HG03196 (cell line): ENCODE measurements around the gene MICOS13.
A peak's percentile ranks its signal among the peaks of the same experiment; 100 is the strongest.
"Not testable (repeated sequence)": the region's sequence is repeated elsewhere in the genome, so short reads cannot be mapped to it uniquely, and the experiment has no call there.

Source experiments
- ATAC-seq: cut with Tn5 transposase; IDR thresholded peaks from one replicate; pipeline ENCODE4 v1.9.1; 2021; ENCODE audit not compliant: unreplicated experiment

Gene MICOS13

GRCh38 chr19:5700455-5701092, 20.3 kb upstream of the MICOS13 start:
- no peak for ATAC-seq

DNA sequence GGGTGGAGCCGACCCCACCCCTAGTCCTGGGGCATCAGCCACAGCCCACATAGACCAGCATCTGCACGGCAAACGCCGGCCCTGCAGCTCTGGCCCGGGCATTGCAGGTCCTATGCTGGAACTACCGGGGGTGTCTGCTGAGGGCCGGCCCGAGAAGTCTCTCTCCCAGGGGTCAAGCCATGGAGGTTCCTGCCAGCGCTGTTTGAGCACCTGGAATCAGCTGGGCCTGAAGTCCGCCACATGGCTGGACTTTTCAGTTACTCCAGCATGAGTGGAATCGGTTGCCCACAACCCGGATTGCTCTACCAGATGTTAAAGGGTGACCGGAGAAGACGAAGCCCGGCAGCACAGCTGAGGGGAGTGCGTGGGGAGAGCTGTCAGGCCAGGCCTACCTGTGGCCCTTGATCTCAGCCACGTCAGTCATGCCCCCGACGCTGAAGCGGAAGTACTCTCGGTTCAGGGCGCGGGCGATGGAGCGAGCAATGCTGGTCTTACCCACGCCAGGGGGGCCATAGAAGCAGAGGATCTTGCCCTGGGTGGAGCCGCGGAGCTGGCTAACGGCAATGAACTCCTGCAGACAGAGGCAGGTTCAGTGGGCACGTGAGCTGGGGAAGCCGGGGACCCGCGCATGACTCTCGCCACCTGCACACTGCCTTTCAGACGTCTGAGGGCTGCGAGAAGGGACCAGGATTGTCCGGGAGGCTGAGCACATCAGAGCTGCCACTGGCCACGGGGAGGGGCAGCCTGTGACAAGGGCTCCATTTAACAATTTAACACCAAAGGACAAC, 18.5 kb upstream of the MICOS13 start:
- no peak for ATAC-seq

- no peak for ATAC-seq
These were observed 17.7 kb upstream of the MICOS13 start for GRCh38 chr19:5697890-5698634.

DNA sequence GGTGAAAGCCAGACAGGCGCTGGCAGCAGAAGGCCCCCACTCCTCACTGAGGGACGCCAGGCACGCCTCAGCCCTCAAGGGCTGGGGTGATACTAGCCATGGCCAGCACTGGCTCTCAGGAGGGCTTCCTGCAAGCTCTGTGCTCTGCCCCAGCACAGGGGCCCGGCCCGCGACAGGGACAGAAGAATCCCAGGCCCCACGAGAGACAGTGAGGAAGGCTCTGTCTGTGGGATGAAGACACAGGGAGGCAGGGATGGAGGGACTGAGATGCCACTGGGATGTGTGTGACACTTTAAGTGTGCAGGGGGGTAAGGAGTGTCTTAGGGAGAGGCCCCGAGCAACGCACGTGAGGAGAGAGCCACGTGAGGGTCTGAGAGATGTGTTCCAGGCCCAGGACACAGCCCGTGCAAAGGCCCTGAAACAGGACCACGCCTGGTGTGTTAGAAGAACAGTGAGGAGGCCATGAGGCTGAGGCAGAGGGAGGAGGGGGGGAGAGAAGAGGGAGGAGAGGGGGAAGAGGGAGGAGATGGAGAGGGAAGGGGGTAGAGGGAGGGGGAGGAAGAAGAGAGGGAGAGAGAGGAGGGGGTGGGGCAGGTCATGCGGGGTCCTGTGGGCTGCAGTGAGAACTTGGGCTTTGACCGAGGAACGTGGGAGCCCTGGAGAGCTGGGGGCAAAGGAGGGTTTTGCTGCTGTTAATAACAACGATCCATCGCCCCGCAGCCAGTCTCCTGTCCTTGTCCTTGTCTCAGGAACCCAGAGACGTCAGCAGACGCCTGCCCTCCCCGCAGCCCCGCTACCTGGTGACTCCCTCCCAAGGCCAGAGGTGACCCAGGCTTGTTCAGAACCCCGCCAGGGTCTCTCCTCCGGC, 16.9 kb upstream of the MICOS13 start:
- no peak for ATAC-seq

DNA sequence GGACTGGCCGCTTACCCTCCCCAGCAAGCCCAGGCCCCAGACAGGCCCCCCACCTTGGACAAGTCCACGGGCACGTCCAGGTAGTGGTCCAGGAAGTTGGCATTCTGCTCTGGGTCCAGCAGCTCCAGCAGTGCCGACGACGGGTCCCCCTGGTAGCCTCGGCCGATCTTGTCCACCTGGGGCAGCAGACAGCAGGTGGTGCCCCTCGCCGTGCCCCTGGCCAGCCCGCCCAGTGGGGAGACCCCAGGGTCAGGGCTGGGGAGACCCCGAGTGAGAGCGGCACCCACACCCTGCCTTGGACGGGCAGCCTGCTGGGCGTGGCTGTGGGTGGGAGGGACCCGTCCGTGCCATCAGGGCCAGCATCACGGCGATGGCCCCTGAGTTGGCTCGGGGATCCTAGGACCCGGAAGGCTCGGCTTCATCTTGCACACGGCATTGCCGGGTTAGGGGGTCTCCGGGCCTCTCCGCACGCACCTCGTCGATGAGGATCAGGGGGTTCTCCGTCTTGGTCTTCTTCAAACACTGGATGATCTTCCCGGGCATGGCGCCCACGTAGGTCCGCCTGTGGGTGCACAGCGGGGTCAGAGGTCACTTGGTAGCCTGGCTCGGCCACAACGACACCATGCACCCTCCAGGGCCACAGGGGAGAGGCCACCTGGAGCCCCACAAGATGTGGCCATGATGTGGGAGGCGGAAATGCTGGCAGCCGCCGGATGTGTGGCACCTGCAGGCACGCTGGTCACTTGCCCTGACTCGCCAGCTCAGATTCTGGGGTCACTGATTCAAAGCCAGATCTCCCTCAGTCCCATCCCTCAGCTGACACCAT, 16.1 kb upstream of the MICOS13 start:
- ATAC-seq: no peak

DNA sequence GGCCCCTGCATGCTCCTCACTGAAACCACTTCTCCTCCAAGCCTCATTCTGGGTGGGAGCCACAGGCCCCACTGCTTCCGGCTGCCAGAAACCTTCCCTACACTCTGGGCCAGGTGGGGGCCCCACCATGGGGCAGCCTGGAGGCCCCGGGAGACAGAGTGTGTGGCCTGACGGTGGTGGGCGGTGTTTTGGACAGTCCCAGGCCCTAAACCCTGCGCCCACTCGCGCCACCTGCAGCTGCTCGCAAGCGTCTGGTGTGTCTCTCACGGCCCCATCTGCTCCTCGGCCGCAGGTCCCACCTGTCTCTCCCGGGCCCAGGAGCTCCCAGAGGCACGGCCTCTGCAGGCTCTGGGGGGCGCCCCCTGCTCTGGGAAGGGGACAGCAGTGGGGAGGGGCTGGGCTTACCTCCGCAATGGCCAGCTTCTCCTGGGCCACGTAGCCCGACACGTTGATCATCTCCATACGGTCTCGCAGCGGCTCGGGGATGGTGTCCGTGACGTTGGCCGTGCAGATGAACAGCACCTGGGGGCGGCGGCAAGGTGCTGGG, 15.4 kb upstream of the MICOS13 start:
- no peak for ATAC-seq

DNA sequence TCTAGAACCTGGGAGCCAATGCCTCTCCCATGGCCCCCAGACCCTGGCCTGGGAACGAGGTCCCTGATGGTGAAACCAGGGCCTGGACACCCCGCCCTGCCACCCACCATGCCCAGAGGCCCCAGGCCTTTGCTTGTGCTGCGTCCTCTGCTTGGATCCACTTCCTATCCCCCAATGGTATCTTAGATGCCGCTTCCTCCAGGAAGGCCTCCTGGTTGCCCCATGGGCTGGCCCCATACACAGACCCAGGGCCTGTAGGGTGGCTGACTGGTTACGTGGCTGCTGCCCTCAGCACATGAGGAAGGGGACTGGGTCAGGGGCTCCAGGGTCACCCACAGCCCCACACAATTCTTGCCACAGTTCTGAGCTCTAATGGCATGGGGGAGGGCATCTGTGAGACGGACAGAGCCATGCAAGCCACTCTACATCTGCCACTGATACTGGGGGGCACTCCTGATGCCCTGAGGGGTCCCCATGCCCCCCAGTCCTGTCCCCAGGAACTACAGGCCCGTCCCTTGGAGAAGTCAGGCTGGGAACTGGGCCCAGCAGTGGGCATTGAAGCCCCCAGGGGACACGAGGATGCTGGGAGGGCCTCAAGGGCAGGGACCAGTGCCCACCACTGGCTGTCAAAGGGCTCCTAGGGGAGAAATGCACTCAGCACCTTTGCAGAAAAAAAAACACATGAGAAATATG, 14.8 kb upstream of the MICOS13 start:
- ATAC-seq: no peak

DNA sequence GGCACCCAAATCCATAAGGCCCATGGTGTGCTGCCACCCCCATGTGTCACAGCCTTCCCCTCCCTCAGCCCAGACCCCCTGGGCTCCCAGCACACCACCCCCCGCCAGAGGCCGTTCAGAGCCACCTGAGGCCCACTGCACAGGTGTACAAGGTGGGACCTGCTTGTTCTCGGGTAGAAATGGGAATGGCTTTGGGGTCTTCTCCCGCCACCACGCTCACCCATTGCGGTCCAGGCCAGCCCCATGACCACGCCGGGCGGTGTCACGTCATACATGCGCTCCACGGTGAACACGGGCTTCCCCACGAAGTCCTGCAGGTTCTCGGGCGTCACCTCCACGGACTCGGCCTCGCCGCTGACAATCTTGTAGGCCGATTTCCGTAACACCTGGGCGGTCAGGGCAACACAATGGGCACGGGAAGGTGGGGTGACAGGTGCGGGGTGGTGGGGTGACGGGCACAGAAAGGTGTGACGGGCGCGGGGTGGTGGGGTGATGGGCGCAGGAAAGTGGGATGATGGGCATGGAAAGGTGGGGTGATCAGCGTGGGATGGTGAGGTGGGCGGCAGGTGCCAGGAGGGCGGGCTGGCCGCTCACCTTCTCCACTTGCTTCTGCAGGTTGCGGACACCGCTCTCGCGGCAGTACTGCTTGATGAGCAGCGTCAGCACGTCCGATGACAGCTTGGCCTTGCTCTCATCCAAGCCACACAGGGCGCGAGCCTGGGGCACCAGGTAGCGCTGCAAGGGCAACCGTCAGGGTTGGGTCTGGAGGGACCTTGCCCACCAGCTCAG, 14.0 kb upstream of the MICOS13 start:
- ATAC-seq: no peak

DNA sequence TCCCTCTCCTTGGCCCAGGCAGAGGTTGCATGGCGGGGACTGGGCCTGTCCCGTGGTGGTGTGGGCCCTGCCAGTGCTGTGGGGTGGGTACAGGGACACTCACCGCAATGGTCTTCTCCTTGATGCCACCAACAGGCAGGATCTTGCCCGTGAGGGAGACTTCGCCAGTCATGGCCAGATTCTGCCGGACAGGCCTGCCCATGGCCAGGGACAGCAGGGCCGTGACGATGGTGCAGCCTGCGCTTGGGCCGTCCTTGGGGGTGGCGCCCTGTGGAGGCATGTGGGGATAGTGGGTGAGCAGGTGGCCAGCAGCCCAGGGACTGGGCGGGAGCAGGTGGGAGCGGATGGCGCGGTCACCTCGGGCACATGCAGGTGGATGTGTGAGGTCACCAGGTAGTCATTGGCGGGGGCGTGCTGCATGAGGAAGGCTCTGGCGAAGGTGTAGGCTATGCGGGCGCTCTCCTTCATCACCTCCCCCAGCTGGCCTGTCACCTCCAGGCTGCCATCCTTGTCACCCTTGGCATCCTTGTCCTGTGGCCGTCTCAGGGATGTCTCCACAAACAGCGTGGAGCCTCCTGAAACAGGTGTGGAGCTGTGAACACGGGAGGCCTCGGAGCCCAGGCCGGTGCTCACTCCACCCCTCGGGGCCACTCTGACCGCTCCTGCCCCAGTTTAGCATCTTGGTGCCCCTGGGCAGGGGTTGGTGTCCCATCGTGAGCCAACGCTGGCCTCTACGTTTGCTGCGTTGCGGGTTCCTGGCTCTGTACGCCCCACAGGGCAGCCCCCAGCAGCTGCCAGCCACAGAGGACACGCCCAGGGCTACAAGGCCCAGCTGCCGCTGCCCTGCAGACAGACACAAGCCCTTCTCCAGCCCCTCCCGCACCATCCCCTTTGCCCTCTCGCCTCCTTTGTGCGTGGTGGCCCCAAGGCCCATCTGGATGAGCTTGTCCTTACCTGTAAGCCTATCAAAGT, 13.2 kb upstream of the MICOS13 start:
- ATAC-seq: no peak

DNA sequence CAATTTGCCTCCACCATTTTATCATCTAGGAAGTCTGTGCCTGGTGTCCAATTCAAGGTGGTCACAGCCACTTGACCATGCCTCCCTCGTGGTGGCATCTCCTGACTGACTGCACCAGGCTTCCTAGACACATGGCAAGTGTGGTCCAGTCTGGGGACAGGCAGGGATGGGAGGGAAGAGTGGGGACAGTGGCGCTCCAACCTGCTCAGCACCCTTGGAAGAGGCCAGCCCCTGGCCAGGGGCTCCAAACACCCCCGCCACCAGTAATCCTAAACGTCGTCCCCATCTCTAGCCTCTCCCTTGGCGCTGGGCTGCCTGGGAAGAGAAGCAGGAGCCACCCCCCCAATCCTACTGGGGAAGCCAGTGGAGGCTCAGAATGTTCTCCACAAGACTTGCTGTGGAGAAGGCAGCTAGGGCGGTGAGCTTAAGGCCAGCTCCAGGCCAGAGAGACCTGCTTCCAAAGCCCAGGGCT, 12.4 kb upstream of the MICOS13 start:
- ATAC-seq: no peak

- ATAC-seq: no peak
These were observed 11.8 kb upstream of the MICOS13 start for GRCh38 chr19:5691822-5692722.

DNA sequence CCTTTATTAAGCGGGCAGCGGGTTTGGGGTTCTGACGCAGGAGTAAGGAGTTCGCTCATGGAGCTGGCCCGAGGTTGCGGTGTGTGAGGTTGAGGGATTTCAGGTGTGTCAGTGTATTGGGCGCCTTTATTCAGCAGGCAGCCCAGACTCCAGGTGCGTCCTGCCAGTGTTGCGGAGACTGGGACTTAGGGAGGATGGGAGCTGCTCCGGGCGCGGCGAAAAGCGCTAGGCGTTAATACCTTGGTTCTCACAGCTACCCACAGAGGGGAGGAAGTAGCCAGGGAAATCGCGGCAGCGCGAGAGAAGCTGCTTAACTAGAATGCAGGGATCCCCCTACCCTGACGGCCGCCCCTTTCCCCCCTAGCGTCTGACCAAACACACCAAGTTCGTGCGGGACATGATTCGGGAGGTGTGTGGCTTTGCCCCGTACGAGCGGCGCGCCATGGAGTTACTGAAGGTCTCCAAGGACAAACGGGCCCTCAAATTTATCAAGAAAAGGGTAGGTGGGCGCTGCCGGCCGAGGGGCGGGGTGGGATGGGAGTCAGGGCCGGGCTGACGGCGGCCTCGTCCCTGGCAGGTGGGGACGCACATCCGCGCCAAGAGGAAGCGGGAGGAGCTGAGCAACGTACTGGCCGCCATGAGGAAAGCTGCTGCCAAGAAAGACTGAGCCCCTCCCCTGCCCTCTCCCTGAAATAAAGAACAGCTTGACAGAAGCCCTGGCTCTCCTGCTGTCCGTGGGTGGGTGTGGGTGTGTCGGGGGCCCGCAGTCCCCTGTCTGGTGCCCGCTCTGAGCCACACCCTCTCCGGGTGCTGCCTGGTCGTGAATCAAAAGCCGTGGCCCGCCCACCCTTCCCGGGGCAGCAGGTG, 10.9 kb upstream of the MICOS13 start:
- ATAC-seq: no peak

- ATAC-seq: peak; percentile 48
These were observed 10.0 kb upstream of the MICOS13 start, which contains the start of gene RPL36 for GRCh38 chr19:5690125-5690954. RPL36 (plus strand) TSS chr19:5690295; CDS start chr19:5690508, 213 bp downstream.

- ATAC-seq: not testable (repeated sequence)
These were observed 8.1 kb upstream of the MICOS13 start for GRCh38 chr19:5688262-5688881.
